ENCODE data around the gene PNISR.

DNA sequence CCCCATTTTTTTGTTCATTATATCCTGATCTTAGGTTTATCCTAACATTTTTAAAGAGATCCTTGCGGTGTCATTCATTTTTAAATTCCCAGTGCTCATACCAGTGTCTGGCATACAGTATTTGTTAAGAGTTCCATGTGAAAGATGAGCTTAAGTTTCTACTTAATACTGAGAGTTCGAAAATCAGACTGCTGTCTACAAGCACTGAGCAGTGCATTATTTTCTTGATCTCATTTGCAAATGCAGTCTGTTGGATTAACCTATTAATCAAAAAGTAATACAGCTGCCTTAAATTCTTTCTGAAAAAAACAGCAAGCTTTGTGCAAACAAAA, 31.8 kb downstream of the PNISR start:
- TF ChIP-seq, protein P1, sequence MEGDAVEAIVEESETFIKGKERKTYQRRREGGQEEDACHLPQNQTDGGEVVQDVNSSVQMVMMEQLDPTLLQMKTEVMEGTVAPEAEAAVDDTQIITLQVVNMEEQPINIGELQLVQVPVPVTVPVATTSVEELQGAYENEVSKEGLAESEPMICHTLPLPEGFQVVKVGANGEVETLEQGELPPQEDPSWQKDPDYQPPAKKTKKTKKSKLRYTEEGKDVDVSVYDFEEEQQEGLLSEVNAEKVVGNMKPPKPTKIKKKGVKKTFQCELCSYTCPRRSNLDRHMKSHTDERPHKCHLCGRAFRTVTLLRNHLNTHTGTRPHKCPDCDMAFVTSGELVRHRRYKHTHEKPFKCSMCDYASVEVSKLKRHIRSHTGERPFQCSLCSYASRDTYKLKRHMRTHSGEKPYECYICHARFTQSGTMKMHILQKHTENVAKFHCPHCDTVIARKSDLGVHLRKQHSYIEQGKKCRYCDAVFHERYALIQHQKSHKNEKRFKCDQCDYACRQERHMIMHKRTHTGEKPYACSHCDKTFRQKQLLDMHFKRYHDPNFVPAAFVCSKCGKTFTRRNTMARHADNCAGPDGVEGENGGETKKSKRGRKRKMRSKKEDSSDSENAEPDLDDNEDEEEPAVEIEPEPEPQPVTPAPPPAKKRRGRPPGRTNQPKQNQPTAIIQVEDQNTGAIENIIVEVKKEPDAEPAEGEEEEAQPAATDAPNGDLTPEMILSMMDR (IDR thresholded peaks at IDR 0.05; ENCODE audit: low read length), result no peak
- TF ChIP-seq EZH2phosphoT487 (IDR thresholded peaks at IDR 0.05; ENCODE audit: low read length) (no peak), EZH2 (optimal IDR thresholded peaks at IDR 0.05; ENCODE audit: low read depth, low read length) (no peak)
